Right ventricle myocardium superior (tissue), 1 donor: ENCODE data around the gene PLCH1. TPM values are rescaled to one million over a fixed set of nuclear protein-coding genes. Genes with fewer than 3 reads are reported as not detected.
A peak's percentile ranks its signal among the peaks of the same experiment; 100 is the strongest.
"Not testable (repeated sequence)": the region's sequence is repeated elsewhere in the genome, so short reads cannot be mapped to it uniquely, and the experiment has no call there.

Experiments used
- ATAC-seq: fragments of 200-7000 bp; cut with Tn5 transposase; one replicate; pipeline ENCODE4 v1.9.1; 2020; ENCODE audit warnings: mild to moderate bottlenecking; ENCODE audit not compliant: poor library complexity
- DNase-seq: peaks from one replicate; pipeline ENCODE4 v3.0.0-alpha.2; 2020
- intact Hi-C: fragments of 100-400 bp; cut with DNase I; formaldehyde crosslinking; loops from one replicate; pipeline ENCODE4 v1.11.2; 2022
- total RNA-seq: library from RNA; stranded (reverse); fragmentation: NEBNext Ultra II Directional; extraction: Animal tissue kit (Norgen Biotek cat#: 25700); gene quantifications from one replicate; pipeline ENCODE4 v1.2.1, GENCODE V29; 2021
- donor health status: DM: no; HTN: yes; CAD: no; lungs with severe emphysema.

Gene PLCH1
- total RNA-seq, 1 donor from 2014 or later, result 1.3 TPM

- intact Hi-C loops, result no loop called here
- ATAC-seq, result no peak
- no peak for DNase-seq
These were observed 323.9 kb downstream of the PLCH1 start for GRCh38 chr3:155420881-155421486.

GRCh38 chr3:155420406-155420805 is 324.5 kb downstream of the PLCH1 start:
- no peak for ATAC-seq
- no peak for DNase-seq
- intact Hi-C loops, result no loop called here

DNA sequence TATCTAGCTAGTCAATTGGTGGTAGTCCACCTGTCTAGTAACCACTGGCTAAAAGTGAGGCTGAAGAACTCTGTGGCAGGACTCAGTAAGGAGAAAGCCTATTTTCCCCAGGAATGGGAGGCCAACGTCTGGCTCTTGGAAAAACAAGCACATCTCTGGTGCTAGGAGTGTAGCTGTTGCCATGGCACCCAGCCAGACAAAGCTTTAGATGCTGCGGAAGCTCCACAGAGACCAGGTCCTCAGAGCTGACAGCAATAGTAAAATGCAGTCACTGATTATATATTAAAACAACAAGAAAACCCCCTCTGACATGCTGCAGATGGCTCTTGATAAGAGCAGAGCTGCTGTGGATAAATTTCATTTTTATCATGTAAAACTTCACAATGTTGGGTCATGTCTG is 326.5 kb downstream of the PLCH1 start:
- ATAC-seq (peak; percentile 64), DNase-seq (peak; percentile 50)
- intact Hi-C loops, result no loop called here

- intact Hi-C loops, result no loop called here
- DNase-seq (no peak), ATAC-seq (no peak)
These were observed 327.8 kb downstream of the PLCH1 start for GRCh38 chr3:155417119-155417517.

GRCh38 chr3:155416500-155417118 is 328.3 kb downstream of the PLCH1 start:
- intact Hi-C loops, result no loop called here
- ATAC-seq (no peak), DNase-seq (no peak)

GRCh38 chr3:155412904-155413303 is 332.0 kb downstream of the PLCH1 start:
- intact Hi-C loops, result no loop called here
- DNase-seq (no peak), ATAC-seq (no peak)

GRCh38 chr3:155411500-155412223 is 333.2 kb downstream of the PLCH1 start:
- intact Hi-C loops, result no loop called here
- DNase-seq, result no peak

GRCh38 chr3:155409336-155409735 is 335.5 kb downstream of the PLCH1 start:
- ATAC-seq (no peak), DNase-seq (no peak)
- intact Hi-C loops, result no loop called here

More at GRCh38 chr3:155411500-155412223, 333.2 kb downstream of the PLCH1 start:
- ATAC-seq, result peak; percentile 58

- intact Hi-C loops, result no loop called here
- ATAC-seq, result no peak
These were observed 336.9 kb downstream of the PLCH1 start for GRCh38 chr3:155407971-155408370.

GRCh38 chr3:155407331-155407730 is 337.5 kb downstream of the PLCH1 start:
- intact Hi-C loops, result no loop called here

More at GRCh38 chr3:155407971-155408370, 336.9 kb downstream of the PLCH1 start:
- DNase-seq, result no peak

GRCh38 chr3:155404486-155404885 is 340.4 kb downstream of the PLCH1 start:
- intact Hi-C loops, result no loop called here
- DNase-seq (no peak), ATAC-seq (no peak)

More at GRCh38 chr3:155407331-155407730, 337.5 kb downstream of the PLCH1 start:
- ATAC-seq, result no peak
- DNase-seq, result no peak

DNA sequence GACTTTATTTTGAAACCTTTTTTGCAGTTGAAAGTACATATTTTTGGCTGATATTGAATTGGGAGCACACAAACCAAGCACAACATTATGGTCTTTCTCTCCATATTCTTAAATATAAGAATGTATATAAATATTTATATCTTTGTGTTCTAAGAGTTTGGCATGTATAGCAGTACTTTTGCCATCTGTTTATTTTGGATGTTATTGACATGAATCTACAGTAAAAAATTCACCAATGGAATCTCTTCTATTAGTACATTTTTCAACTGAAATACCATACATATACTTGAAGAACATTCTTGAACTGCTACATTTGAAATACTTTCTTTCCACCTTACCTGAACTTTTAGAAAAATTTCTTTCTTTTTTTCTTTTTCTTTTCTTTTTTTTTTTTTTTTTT is 342.2 kb downstream of the PLCH1 start:
- intact Hi-C loops, result no loop called here
- ATAC-seq, result no peak
- DNase-seq, result no peak

DNA sequence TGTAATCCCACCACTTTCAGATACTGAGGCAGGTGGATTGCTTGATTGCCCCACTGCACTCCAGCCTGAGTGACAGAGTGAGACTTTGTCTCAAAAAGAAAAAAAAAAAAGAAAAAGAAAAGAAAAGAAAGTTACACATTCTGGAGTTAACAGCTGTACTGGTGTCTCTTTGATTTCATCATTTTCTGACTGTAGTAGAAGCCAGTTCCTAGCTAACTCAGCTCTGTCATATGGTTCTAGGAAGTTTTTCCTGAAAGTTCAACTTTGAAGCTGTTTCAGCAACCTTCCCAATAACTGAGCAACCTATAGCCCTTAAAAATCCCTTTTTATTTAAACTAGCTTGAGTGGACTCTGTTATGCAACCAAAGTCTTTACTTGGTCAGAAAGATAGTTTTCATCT is 346.8 kb downstream of the PLCH1 start:
- no peak for ATAC-seq
- intact Hi-C loops, result no loop called here

DNA sequence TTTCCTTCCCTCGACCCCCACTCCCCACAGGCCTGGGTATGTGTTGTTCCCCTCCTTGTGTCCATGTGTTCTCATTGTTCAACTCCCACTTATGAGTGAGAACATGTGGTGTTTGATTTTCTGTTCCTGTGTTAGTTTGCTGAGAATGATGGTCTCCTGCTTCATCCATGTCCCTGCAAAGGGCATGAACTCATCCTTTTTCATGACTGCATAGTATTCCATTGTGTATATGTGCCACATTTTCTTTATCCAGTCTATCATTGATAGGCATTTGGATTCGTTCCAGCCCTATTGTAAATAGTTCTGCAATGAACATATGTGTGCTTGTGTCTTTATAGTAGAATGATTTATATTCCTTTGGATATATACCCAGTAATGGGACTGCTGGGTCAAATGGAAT is 350.0 kb downstream of the PLCH1 start:
- intact Hi-C loops, DNase-seq, ATAC-seq: not testable (repeated sequence)

More for the DNA sequence above, 346.8 kb downstream of the PLCH1 start:
- no peak for DNase-seq

DNA sequence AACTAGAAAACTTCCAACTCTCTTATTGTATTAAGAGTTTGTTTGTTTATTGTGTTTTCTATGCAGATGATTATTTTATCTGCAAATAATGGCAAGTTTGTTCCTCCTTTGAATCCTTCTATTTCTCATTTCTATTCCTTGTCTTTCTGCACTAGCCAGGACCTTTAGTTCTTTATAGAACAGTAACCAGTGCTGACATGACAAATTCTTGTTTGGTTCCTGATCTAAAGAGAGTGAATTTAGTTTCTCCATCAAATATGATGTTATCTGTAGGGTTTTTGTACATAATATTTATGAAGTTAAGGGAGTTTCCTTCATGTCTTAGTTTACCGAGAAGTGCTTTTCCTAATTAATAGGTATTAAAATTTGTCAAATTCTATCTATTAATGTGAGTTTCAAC is 350.6 kb downstream of the PLCH1 start:
- ATAC-seq (no peak), DNase-seq (no peak)
- intact Hi-C loops, result no loop called here

GRCh38 chr3:155393316-155393715 is 351.6 kb downstream of the PLCH1 start:
- DNase-seq (no peak), ATAC-seq (no peak)
- intact Hi-C loops, result no loop called here

GRCh38 chr3:155392138-155392537 is 352.7 kb downstream of the PLCH1 start:
- ATAC-seq (peak; percentile 34), DNase-seq (no peak)
- intact Hi-C loops, result no loop called here

- DNase-seq, result peak; percentile 44
- intact Hi-C loops, result no loop called here
- ATAC-seq, result peak; percentile 94
These were observed 353.3 kb downstream of the PLCH1 start for GRCh38 chr3:155391551-155391958.

DNA sequence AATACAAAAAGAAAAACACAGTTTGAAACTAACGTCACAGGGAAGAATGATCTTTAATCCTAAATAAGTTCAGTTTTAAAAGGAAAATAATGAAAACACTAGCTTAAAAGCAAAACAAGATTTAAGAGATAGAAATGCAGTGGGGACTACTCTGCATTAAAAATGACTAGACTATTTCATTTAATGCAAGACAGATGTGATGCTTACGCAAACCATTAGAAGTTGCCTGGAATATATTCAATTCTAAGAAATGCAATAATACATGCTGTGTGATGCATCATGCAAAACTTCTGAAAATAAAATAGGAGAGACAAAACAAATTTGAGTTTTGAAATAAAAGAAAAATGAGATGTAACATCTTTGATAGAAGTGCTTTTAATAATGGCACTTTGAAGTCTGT is 353.8 kb downstream of the PLCH1 start:
- ATAC-seq (peak; percentile 70), DNase-seq (no peak)
- intact Hi-C loops, result no loop called here

GRCh38 chr3:155390351-155390750 is 354.5 kb downstream of the PLCH1 start:
- no peak for ATAC-seq
- no peak for DNase-seq
- intact Hi-C loops, result no loop called here
